HG02840 (cell line): Measurements from ENCODE around the gene MYOG.

Source experiments
- ATAC-seq: cut with Tn5 transposase; IDR thresholded peaks from one replicate; pipeline ENCODE4 v1.9.1; 2021; ENCODE audit warnings: mild to moderate bottlenecking, moderate library complexity, moderate number of reproducible peaks; ENCODE audit not compliant: unreplicated experiment, low FRiP score

Gene MYOG

DNA sequence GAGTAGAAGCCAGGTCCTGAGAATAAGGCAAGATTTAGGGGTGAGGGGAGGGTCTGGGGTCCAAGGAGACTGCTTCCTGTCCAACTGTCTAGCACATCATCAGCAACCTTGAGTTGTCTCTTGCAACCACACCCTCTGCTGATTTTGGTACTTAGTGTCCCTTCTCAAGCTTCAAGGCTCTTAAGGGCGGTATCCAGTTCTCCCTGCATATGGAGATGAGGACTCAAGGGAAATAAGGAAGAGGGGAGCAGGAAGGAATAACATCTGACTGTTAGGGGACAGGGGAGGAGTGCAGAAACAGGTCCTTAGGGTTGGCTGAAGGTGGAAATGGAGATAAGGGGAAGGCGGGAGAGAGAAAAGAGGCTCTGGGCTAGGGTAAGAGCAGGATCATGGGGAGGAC lies 12.3 kb downstream of the MYOG start:
- ATAC-seq, result no peak

DNA sequence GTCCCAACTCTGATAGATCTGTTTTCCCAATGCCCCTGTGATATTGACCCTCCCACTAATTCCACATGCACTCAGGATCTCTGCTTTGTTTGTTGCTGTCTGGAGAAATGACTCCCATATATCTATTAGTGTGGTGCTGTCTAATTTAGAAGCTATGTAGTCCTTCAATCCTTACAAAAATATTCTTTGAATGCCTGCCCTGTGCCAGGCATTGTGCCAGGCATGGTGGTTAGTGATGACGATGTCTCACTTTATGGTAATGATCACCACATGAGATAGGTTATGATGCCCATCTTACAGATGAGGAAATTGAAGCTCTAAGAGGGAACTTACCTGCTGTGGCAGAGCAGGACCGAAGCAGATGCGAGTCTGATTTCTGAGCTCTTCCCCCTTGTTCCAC lies 12.9 kb downstream of the MYOG start:
- ATAC-seq, result no peak

DNA sequence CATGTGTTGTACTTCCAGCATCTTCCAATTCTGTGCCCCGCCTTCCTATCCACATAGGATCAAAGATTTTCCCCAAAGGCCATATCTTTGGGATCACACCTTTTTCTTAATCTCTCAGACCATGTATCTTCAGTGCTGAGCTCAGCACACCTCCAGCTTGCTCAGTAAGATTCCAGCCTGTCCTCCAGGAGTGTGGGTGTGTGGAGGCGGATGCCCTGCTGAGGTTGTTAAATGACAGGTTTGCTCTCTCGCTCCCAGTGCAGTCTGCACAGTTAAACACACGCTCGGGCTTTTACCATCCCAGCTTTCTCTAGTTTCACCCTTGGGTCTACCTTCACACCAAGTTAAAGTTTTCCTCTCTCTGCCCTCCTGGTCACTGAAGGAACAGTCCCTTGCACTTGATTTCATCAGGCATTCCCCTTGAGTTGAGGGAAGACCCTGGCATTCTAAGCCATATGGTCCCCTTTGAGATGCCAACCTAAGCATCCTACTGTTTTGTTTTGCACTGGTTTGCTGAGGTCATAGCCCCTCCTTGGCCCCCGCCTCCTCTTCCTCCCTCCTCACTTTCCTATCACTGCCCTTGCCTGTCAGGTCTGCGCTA lies 13.7 kb downstream of the MYOG start:
- no peak for ATAC-seq

DNA sequence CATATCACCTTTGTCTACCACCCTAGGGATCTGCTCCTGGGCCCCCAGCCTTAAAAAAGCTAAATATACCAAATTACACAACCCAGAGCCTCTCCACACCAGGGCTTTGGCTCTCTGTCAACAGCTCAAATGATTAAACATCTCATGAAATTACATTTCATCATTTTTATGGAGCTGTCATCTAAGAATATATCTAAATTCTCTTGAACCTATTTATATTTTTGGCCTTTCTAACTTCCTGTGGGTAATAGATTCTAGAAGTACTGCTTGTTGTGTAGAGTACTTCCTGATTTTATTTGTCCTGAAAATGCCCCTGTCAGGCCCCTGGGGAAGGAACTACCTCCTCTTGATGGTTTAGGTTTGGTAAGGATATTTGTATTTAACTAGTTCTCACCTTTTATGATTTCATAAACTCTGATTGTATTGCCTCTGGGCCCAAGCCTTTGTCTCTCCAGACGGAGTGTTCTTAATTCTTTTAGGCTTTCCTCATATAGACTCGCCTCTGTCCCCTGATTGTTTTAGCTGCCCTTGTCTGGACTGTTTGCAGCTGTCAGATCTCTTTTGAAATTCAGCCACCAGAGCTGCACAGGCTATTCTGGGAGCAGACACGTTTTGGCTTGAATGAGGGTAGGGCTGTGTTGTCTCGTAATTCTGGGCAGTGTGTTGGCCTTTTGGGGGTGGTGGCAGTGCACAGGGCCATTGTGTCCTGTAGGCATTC lies 16.6 kb downstream of the MYOG start:
- ATAC-seq, result no peak

DNA sequence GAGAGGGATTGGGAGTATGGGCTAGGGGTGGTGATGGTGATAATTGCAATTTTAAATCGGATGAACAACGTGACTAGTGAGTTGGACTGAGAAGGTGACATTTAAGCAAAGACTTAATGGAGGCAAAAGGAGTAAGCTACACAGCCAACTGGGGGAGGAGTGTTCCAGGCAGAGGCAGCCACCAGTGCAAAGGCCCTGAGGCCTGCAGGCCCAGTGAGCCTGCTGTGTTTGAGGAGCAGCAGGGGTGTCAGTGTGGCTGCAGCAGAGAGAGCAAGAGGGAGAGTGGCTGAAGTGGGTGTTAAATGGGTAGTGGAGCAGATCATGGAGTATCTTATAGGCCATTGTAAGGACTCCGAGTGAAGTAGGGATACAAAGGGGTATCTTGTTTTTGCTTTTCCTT lies 18.8 kb downstream of the MYOG start:
- no peak for ATAC-seq

DNA sequence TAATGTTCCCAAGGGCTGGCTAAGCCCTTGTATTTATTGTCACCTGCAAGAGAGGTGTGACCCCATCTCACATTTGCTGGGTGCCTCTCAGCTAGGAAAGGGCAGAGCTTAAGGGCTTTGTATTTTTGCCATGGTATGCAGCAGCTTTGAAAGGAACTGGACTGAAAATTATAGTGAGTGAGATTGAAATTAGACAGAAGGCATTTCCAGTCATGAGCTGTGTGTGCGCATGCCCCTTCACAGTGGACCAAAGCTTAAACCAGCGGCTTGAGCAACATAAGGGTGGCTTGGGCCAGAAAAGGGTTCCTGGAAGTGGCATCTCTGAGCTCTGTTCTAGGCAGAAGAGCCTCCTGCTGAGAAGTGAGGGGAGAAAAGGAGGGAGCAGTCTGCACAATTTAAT lies 19.8 kb downstream of the MYOG start:
- no peak for ATAC-seq

DNA sequence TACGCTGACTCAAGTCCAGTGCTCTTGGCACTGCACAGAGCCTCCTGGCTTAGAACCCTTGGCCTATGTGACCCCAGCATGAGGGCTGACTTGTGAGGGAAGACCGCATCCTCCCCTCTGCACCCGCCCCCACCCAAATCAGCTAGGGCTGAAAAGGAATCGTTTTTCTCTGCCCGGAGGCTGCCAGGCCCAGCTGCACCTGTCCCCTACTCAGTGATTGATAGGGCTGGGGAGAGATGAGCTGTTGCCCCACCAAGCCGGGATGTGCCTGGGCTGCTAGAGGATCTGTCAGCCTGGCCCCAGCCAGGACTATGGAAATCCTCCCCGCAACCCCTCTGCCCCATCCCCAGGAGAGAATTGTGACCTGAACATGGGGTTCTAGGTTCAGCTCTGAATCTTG lies 20.6 kb downstream of the MYOG start:
- no peak for ATAC-seq

DNA sequence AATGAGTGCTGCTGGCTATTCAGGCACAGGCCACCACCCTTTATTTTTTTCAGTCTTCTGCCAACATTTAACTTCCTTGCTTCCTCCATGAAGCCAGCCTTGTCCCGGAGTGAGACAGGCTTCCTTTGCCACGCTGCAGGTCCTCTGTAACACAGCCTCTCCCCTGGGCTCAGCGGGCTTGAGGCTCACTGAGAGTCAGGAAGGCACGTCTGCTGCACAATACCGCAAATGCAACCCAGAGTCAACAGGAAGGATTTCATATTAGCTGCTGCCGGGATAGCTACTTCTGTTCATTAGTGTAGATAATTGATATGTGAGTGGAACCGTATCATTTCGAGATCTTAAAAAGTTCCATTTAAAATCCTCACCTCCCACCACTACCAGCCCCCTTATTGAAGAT lies 22.5 kb downstream of the MYOG start:
- ATAC-seq, result no peak

DNA sequence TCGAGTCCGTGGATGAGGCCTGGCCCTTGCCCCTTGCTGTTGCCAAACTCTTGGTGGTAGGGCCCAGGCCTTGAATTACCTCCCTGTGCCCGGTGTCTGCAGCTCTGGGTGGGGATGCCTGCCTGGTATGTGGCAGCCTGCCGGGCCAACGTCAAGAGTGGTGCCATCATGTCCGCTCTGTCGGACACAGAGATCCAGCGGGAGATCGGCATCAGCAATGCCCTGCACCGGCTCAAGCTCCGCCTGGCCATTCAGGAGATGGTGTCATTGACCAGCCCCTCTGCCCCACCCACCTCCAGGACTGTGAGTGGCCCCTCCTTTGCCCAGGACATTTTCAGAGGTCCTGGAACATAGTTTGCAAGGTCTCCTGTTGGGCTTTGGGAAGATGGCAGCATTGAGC lies 25.7 kb downstream of the MYOG start:
- ATAC-seq, result no peak

DNA sequence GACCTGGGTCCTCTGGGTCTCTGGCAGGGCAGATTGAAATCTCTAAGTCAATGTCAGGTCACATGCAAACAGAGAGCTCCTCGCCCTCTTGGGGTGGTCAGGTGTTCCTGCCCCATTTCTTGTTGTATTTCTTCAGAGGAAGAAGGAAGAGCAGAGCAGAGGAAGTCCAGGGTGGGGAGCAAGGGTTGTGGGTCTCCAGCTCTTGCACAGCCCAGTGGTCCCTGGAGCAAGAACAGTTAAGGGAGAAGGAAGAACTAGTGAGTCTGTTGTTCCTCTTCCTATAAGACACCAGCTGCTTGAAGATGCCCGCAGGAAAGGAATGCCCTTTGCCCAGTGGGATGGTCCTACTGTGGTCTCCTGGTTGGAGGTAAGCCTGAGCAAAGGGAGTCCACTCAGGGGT lies 26.3 kb downstream of the MYOG start:
- no peak for ATAC-seq

DNA sequence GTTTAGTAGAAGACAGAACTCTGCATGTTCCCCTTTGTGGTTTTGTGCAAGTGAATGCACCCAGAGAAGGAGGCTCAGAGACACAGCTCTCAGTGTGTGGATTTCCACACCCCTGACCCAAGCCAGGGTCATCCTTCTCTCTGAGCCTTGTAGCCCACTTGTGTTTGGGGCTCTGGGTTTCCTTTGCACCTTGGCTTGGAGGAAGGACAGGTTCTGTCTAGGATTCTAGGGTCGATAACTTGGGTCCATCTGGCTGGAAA lies 27.2 kb downstream of the MYOG start:
- ATAC-seq, result no peak

DNA sequence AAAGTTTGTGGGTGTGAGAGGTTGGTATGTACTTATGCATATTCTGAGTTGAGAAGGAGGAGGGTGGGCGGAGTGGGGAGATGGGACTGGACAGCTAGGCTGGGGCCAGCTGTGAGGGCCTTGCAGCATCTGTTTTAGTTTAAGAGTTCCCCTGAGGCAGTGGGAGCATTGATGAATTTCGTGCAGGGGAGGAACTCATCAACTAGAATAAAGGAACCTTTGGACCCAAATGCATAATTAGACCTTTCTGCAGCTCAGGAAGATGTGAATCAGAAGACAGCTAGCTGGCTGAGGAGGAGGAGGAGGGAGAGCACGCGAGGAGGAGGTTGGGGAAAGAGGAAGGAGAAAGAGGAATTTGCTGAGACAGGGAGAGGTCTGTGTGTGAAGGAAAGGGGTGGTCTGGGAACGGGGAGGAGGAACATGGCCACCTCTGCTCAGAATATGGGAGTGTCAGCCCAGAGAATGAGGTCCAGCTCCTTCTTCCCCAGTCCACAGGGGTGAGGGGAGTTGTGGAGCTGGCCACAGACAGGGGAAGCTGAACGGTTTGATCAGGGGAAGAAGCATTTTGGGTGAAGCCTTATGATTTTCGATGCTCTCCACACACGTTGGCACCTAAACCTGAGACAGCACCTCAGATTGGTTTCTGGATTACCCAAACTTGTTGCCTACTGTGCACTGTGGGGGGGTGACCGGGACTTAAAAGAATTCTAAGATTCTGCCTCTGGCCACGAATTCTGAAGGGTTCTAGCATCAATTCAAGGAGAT lies 27.7 kb downstream of the MYOG start:
- no peak for ATAC-seq

DNA sequence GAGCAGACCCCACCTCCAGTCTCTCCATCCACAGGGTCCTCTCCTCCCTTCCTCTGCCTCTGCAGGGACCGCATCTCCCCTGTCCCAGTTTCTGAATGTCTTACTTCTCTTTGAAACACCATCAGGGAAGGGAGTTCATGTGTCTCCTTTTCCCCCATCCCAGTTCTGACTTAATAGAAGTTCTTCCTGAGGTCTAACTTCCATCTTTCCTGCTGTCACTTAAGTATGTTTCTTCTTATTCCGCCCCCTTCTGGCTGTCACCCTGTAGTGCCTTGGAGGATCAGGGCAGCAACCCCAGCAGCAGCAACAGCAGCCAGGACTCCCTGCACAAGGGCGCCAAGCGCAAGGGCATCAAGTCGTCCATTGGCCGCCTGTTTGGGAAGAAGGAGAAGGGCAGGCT lies 29.3 kb downstream of the MYOG start:
- ATAC-seq, result no peak

DNA sequence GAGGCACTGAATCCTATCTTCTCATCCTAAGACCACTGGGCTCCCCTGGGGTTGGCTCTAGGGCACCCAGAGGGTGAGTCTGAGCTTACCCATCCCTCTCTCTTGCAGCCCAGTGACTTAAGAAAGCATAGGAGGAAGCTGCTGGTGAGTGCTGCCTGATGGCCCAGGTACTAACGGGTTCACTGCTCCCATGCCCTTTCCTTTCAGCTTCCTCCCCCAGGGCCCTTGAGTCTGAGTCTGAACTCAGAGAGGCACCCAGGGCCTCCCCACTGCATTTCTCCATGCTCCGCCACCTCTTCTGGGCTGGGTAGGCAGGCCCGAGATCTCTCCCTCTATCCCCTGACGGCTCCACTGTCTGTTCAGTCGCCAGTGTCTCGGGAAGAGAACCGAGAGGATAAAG lies 29.8 kb downstream of the MYOG start:
- ATAC-seq, result no peak

DNA sequence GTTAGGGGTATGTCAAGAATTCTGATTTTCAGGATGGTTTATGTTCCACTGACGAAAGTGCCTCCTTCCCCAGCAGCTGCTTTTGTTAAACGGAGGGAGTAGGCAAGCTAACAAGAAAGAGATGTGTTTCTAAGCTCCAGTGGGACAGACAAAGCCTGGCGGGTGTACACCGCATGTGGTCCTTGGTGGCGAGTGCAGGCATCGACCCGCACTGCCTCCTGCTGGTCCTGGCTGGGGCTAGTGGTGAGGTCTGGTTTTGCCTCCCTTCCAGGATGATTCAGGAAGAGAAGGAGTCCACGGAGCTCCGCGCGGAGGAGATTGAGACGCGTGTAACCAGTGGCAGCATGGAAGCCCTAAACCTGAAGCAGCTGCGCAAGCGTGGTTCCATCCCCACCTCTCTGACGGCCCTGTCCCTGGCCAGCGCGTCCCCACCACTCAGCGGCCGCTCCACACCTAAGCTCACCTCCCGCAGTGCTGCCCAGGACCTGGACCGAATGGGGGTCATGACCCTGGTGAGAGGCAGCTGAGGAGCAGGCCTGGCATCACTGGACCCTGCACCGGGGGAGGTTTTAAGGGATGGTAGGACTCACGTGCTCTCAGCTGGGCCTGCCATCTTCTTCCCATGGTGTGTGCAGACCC lies 30.5 kb downstream of the MYOG start:
- no peak for ATAC-seq

DNA sequence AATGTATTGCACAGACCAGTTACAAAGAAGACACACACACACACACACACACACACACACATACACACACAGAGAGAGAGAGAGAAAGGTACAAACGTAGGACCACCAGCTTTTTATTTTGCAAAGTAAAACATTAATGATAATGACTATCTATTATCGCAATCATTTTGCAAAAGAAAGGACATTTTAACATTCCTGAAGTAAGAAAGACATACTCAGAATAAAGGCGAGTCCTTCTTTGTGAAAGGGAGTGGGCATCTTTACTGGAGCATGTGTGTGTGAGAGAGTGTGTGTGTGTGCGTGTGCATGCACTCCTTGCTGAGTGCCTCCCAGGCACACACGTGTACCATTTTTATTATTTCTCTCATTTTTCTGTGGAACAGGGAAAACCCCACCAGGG lies 31.2 kb downstream of the MYOG start:
- no peak for ATAC-seq

DNA sequence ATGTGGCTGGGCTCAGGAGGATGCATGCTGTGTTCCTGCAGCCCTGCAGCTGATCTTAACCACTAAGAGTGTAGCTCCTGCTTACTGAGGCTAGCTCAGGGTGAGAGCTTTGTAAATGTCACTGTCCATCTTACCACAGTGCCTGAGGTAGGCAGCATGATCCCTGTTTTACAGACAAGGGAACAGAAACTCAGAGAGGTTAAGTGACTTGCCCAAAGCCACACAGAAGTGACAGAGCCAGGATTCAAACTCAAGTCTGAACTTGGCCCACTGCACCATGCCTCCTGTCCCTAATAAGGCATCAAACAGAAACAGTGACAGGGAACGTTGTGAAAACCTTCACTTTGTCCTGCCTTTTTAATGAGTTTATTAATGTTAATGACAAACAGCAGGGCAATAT lies 31.6 kb downstream of the MYOG start:
- ATAC-seq, result no peak

DNA sequence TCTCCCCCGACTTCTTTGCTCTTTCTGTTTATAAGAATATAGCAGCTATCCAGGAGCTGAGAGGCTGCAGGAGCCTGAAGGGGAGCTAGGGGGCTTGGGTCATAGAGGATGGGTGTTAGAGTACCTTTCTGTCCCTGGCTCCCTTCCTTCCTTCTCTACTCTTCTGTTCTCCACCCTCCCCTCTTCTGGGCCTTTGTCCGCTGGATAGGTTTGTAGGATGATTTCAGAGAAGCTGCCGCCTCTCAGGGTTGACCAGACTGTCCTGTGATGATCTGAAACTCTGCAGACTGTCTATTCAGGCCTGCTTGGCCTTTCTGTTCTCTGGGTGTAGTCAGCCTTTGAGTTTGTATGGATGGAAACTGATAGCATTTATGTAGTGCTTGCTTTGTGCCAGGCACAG lies 33.2 kb downstream of the MYOG start:
- no peak for ATAC-seq

DNA sequence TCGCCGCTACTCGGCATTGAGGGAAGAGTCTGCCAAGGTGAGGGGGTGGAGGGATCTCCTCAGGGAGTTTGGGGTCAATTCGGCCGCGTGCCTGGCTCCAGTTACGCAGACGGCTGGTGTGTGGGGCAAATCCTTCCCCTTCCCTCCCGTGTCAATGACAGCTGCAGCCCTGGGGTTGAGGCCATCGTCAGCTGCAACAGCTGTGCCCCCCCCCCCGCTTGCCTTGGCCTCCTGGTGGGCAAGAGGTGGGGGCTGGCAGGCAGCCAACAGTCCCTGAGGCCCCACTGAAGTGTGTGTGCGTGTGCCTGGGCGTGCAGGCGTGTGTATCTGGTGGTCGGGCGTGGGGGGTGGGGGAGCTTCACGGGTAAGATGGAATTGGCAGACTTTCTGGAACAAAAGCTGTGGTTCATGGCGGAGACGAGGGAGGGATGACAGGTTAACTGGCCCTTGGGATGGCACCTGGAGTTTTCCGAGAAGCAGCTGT lies 33.9 kb downstream of the MYOG start:
- ATAC-seq, result no peak

DNA sequence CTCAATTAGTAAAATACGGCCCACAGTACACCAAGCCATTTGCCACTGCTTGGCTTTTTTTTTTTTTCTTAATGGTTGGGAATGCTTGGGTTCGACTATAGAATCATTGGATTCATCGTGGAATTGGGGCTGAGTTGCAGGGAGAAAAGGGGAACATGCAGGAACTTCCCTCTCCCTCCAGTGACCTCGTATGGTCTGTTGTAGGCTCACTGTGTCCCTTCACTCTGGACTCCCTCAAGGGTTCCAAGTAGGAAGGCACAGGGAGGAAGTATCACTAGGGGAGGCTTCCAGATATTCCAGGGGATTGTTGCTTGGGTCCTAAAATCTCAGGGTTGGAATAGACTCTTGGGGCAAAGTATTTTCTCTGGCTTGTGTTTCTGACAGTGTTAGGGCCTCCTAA lies 35.0 kb downstream of the MYOG start:
- no peak for ATAC-seq

DNA sequence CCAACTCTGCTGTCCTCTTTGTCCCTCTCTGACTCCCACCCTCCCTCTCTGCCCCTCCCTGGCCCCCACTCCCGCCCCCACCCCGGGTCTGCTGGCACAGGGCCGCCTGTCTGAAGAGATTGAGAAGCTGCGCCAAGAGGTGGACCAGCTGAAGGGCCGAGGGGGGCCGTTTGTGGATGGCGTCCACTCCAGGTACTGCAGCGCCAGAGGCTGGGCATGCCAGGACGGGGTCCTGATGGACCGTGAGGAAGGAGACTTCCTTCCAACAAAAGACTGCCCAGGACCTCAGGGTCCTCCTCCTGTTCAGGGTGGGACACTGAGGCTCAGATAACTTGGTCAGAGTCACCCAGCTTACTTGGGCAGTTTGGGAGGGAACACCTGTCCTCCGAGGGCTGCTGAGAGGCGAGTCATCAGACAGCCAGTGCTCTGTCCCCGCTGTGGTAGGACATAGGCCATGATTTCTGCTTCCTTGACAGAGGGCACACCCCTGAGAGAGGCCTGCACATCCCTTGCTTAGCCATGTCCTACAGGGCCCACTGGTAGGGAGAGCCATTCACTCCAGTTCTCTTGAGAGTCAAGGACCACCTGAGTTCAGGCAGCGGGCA lies 36.1 kb downstream of the MYOG start:
- no peak for ATAC-seq
